Ovary (tissue), 3 donors: ENCODE data around the gene CCBE1.

Source experiments
- POLR2A ChIP-seq: fragments of 450-650 bp; IDR thresholded peaks from one replicate; pipeline ENCODE4 v1.6.1; 2017; ENCODE audit warnings: antibody characterized with exemption, mild to moderate bottlenecking, moderate library complexity
- TF ChIP-seq, protein P1 (sequence below), 3 donors: fragments of 450-650 bp in 2 of 3; fragments of 200-600 bp in 1 of 3; IDR thresholded peaks; one replicate each; pipeline versions ENCODE4 v1.5.1 to v1.8.0; 2016 to 2022; ENCODE audit warnings: antibody characterized with exemption in 3 of 3, mild to moderate bottlenecking in 1 of 3
- donor health status: DM: no; HTN: no; CAD: no.

- TF ChIP-seq, protein P1, sequence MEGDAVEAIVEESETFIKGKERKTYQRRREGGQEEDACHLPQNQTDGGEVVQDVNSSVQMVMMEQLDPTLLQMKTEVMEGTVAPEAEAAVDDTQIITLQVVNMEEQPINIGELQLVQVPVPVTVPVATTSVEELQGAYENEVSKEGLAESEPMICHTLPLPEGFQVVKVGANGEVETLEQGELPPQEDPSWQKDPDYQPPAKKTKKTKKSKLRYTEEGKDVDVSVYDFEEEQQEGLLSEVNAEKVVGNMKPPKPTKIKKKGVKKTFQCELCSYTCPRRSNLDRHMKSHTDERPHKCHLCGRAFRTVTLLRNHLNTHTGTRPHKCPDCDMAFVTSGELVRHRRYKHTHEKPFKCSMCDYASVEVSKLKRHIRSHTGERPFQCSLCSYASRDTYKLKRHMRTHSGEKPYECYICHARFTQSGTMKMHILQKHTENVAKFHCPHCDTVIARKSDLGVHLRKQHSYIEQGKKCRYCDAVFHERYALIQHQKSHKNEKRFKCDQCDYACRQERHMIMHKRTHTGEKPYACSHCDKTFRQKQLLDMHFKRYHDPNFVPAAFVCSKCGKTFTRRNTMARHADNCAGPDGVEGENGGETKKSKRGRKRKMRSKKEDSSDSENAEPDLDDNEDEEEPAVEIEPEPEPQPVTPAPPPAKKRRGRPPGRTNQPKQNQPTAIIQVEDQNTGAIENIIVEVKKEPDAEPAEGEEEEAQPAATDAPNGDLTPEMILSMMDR (IDR thresholded peaks at IDR 0.05), result no peak
- TF ChIP-seq POLR2A, result no peak
Observed at GRCh38 chr18:59628995-59629394, 68.2 kb downstream of the CCBE1 start.
